Thymus (tissue), 11 donors: Measurements from ENCODE around the gene LYPD4. TPM values are rescaled to one million over a fixed set of nuclear protein-coding genes. Genes with fewer than 3 reads are reported as not detected.

Source experiments
- DNase-seq, 9 donors: peaks; one replicate each; pipeline ENCODE4 v3.0.0-alpha.2; 2013; ENCODE audit warnings: low spot score in 9 of 9, low read depth in 6 of 9, missing footprints in 1 of 9
- H3K27ac ChIP-seq, 2 donors: one replicate each; pipeline ENCODE4 v1.5.1; 2013; ENCODE audit warnings: control low read depth in 1 of 2, low read depth in 1 of 2, low read length in 1 of 2, mild to moderate bottlenecking in 1 of 2, moderate library complexity in 1 of 2
- H3K27me3 ChIP-seq, 2 donors: one replicate each; pipeline ENCODE4 v1.5.1; 2013; ENCODE audit warnings: low read length in 1 of 2; ENCODE audit not compliant: control insufficient read depth in 2 of 2, insufficient read depth in 1 of 2
- H3K36me3 ChIP-seq, 2 donors: one replicate each; pipeline ENCODE4 v1.5.1; 2013; ENCODE audit warnings: low read length in 1 of 2, mild to moderate bottlenecking in 1 of 2, moderate library complexity in 1 of 2; ENCODE audit not compliant: control insufficient read depth in 2 of 2, insufficient read depth in 2 of 2
- H3K4me1 ChIP-seq, 2 donors: one replicate each; pipeline ENCODE4 v1.5.1; 2013; ENCODE audit warnings: low read length in 2 of 2; ENCODE audit not compliant: control insufficient read depth in 2 of 2, insufficient read depth in 2 of 2
- H3K4me3 ChIP-seq, 2 donors: one replicate each; pipeline ENCODE4 v1.5.1; 2013; ENCODE audit warnings: low read length in 2 of 2, control low read depth in 1 of 2, mild to moderate bottlenecking in 1 of 2
- H3K9me3 ChIP-seq, 2 donors: one replicate each; pipeline ENCODE4 v1.5.1; 2013; ENCODE audit warnings: low read length in 1 of 2, mild to moderate bottlenecking in 1 of 2; ENCODE audit not compliant: control insufficient read depth in 2 of 2, insufficient read depth in 1 of 2
- WGBS: extraction: QIAGEN DNeasy Blood & Tissue Kit; methylation state at CpG from one replicate; pipeline ENCODE4 v1.1.7; 2013; 5-methylcytosine and 5-hydroxymethylcytosine counted together
- polyA plus RNA-seq: library from polyadenylated mRNA; stranded (reverse); fragments of 200-250 nt; gene quantifications from one replicate; pipeline ENCODE4 v1.2.3, GENCODE V29; 2013
- total RNA-seq: library from RNA; stranded (reverse); fragments of 120-200 nt; gene quantifications from one replicate; pipeline ENCODE4 v1.2.4, GENCODE V29; 2013
- donor health status: healthy.

LYPD4 gene
- total and polyA plus RNA-seq, 2 donors, result 0.09 TPM; not detected in 1

DNA sequence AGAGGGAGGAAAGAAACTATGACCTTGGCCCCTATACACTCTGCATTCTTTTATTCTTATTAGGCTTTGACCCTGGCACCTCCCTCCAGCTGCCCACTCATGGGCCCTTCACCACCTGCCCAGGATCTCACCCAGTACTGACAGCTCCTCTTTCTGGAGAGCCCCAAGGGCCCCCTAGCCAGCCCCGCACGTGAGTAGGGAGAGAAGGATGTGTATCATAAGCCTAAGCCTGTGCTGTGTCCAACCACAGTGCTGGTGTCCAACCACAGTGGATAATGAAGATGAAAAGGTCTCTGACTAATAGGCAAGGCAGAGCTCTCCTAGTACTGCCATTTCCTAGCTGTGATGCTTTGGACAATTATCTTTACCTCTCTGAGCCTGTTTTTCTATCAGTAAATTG, 4.6 kb upstream of the LYPD4 start:
- Histone ChIP-seq H3K27me3 (peaks cover 0 to 39% of the 10 kb centered on the region in 2 donors), H3K4me1 (no peaks in the 10 kb centered on the region), H3K27ac (no peak overlapping the region), H3K4me3 (no peak overlapping the region), H3K36me3 (no peaks in the 10 kb centered on the region), H3K9me3 (no peaks in the 10 kb centered on the region)
- DNase-seq, result no peak
- 88% methylated on average over 2 of the region's 2 CpGs for WGBS

DNA sequence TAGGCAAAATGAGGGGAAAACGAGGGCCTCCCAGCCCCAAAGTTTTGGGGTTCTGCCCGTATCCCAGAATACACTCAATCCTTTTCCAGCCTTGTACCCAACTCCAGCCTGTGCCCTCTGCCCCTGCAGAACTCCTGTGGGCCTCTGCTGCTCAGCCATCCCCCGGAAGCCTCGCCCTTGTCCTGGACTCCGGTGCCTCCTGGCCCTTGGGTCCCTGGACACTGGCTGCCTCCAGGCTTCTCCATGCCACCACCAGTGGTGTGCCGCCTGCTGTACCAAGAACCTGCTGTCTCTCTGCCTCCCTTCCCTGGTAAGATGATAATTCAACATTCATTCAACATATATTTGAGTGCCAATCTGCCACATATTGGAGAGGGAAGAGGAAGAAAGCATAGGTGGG, 4.2 kb upstream of the LYPD4 start:
- Histone ChIP-seq H3K36me3 (no peaks in the 10 kb centered on the region), H3K9me3 (no peaks in the 10 kb centered on the region), H3K27ac (no peak overlapping the region), H3K27me3 (peaks cover 0 to 36% of the 10 kb centered on the region in 2 donors), H3K4me1 (no peaks in the 10 kb centered on the region), H3K4me3 (no peak overlapping the region)
- WGBS, result 98% methylated on average over 6 of the region's 6 CpGs
- no peak for DNase-seq

GRCh38 chr19:41847351-41848105, 3.0 kb upstream of the LYPD4 start:
- WGBS, result 96% methylated on average over 19 of the region's 19 CpGs
- H3K27me3 ChIP-seq, result peaks cover 0 to 34% of the 10 kb centered on the region in 2 donors
- H3K4me1 ChIP-seq, result no peaks in the 10 kb centered on the region
- H3K36me3 ChIP-seq, result no peaks in the 10 kb centered on the region
- DNase-seq, result no peak
- no peaks in the 10 kb centered on the region for H3K9me3 ChIP-seq
- no peak overlapping the region for H3K4me3 ChIP-seq
- H3K27ac ChIP-seq, result no peak overlapping the region

- Histone ChIP-seq H3K36me3 (no peaks in the 10 kb centered on the region), H3K4me3 (no peak overlapping the region), H3K4me1 (no peaks in the 10 kb centered on the region), H3K27me3 (peaks cover 0 to 12% of the 10 kb centered on the region in 2 donors), H3K27ac (no peak overlapping the region), H3K9me3 (no peaks in the 10 kb centered on the region)
- no peak for DNase-seq
- WGBS, result 97% methylated on average over 23 of the region's 23 CpGs
Measured at GRCh38 chr19:41845051-41845590, 638 bp upstream of the LYPD4 start.

DNA sequence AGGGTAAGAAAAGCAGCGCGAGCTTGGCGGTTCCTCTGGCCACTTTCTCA, 343 bp upstream of the LYPD4 start, which contains the start of gene DMRTC2:
TSS of gene DMRTC2 (plus strand) at position 42 of the 50 bp plus-strand sequence. CDS start 2,387 bp downstream, outside the sequence.
- peaks cover 0 to 12% of the 10 kb centered on the region in 2 donors for H3K27me3 ChIP-seq
- no peak within 1 kb of the TSS for H3K4me3 ChIP-seq
- WGBS, result 97% methylated on average over 3 of the region's 3 CpGs
- no peaks in the 10 kb centered on the region for H3K36me3 ChIP-seq
- H3K9me3 ChIP-seq, result no peaks in the 10 kb centered on the region
- H3K4me1 ChIP-seq, result no peaks in the 10 kb centered on the region
- DNase-seq, result no peak
- H3K27ac ChIP-seq, result no peak within 1 kb of the TSS

DNA sequence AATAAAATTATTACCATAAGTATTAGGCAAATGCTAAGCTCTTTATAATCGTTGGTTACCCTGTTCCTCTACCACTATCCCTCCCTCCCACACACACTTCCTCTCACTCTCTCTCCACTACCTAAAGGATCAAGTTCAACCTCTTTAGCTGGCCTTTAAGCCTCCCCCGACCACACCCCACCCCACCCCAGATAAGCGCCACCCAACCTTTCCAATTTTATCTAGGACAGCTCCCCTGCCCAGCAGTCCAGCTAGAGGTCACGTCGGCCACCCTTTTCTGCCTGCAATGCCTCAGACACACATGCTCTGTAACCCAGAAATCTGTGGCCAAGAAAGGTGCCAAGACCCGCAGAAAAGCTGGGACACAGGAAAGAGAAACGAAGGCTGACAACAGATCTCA, 1.1 kb downstream of the LYPD4 start:
- DNase-seq, result no peak
- WGBS, result 79% methylated on average over 7 of the region's 7 CpGs

GRCh38 chr19:41839211-41839610, 5.3 kb downstream of the LYPD4 start:
- Histone ChIP-seq H3K27me3 (peaks cover 0 to 27% of the 10 kb centered on the region in 2 donors), H3K4me3 (no peak overlapping the region), H3K36me3 (no peaks in the 10 kb centered on the region), H3K4me1 (no peaks in the 10 kb centered on the region), H3K27ac (no peak overlapping the region), H3K9me3 (no peaks in the 10 kb centered on the region)
- WGBS, result 76% methylated on average over 2 of the region's 2 CpGs
- no peak for DNase-seq

More for the DNA sequence above, 1.1 kb downstream of the LYPD4 start:
- Histone ChIP-seq H3K27ac (no peak overlapping the region), H3K36me3 (no peaks in the 10 kb centered on the region), H3K27me3 (peaks cover 0 to 19% of the 10 kb centered on the region in 2 donors), H3K4me1 (no peaks in the 10 kb centered on the region), H3K9me3 (no peaks in the 10 kb centered on the region), H3K4me3 (no peak overlapping the region)

DNA sequence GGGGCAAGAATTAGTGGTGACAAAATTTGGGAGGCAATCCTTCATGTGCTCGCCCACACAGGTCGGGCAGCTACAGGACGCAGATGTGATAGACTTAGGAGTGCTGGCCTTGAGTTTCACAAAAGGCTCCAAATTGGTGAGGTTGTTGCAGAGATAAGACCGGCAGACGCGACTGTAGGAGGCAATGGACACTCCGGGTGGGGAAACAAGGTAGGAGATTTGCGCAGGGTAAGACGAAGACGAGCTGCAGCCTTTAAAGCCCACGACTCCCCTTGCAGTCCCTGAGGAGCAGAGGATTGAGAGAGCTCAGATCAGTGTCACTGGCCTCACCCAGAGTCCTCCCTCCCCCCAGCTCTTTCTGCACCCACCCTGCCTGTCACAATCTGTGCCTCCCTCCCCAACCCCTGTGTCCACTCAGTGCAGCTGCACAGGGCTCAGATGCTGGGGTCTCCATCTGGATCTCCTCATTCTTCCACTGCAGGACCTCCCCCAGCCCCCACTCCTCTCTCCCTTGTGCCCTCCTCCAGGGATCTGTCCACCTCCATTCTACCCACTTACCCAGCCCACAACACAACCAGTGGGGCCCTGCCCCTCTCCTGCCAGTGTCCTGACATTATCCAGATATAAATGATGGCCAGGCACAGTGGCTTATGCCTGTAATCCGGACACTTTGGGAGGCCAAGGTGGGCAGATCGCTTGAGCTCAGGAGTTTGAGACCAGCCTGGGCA, 6.3 kb downstream of the LYPD4 start:
- no peaks in the 10 kb centered on the region for H3K36me3 ChIP-seq
- no peak overlapping the region for H3K27ac ChIP-seq
- H3K27me3 ChIP-seq, result peaks cover 0 to 27% of the 10 kb centered on the region in 2 donors
- H3K4me1 ChIP-seq, result no peaks in the 10 kb centered on the region
- 89% methylated on average over 13 of the region's 13 CpGs for WGBS
- no peaks in the 10 kb centered on the region for H3K9me3 ChIP-seq
- no peak overlapping the region for H3K4me3 ChIP-seq
- DNase-seq, result no peak

- Histone ChIP-seq H3K27me3 (peaks cover 0 to 3% of the 10 kb centered on the region in 2 donors), H3K4me3 (no peak overlapping the region), H3K4me1 (no peaks in the 10 kb centered on the region), H3K27ac (no peak overlapping the region), H3K9me3 (no peaks in the 10 kb centered on the region), H3K36me3 (no peaks in the 10 kb centered on the region)
- 40% methylated on average over 12 of the region's 12 CpGs for WGBS
- peak in 7 of 9 donors; percentile 9 to 58 (median 27) for DNase-seq
Measured at GRCh38 chr19:41821003-41821735, 23.3 kb downstream of the LYPD4 start.
